Osteoblast (primary cell): Measurements from ENCODE around the gene CAAP1. TPM values are rescaled to one million over a fixed set of nuclear protein-coding genes. Genes with fewer than 3 reads are reported as not detected.

Experiments
- DNase-seq: peaks from one replicate; pipeline ENCODE4 v3.0.0; 2011; ENCODE audit warnings: low spot score, mixed read lengths; ENCODE audit not compliant: insufficient read length; ENCODE audit errors: missing footprints
- H2AFZ ChIP-seq: 2 replicates; pipeline ENCODE4 v1.6.0; 2011; ENCODE audit warnings: mild to moderate bottlenecking, low read length
- H3K27ac ChIP-seq: 2 replicates; pipeline ENCODE4 v1.5.1; 2011; ENCODE audit warnings: mild to moderate bottlenecking, low read depth, low read length, moderate library complexity
- H3K27me3 ChIP-seq: 2 replicates; pipeline ENCODE4 v1.6.0; 2012; ENCODE audit warnings: mild to moderate bottlenecking, control low read depth, inconsistent platforms, low read length, moderate library complexity; ENCODE audit not compliant: insufficient read depth
- H3K36me3 ChIP-seq: 2 replicates; pipeline ENCODE4 v1.5.1; 2011; ENCODE audit warnings: mild to moderate bottlenecking, low read length, control low read depth, moderate library complexity; ENCODE audit not compliant: insufficient read depth
- H3K4me1 ChIP-seq: 2 replicates; pipeline ENCODE4 v1.5.1; 2011; ENCODE audit warnings: mild to moderate bottlenecking, low read length, control low read depth, moderate library complexity; ENCODE audit not compliant: insufficient read depth
- H3K4me2 ChIP-seq: 2 replicates; pipeline ENCODE4 v1.6.0; 2011; ENCODE audit warnings: mild to moderate bottlenecking, low read length; ENCODE audit not compliant: insufficient read depth
- H3K4me3 ChIP-seq: fragments of 200-600 bp; sonication (generic); 3 replicates; pipeline ENCODE4 v1.5.1; 2012; ENCODE audit warnings: mild to moderate bottlenecking, low read length, inconsistent platforms; ENCODE audit not compliant: insufficient read depth
- H3K79me2 ChIP-seq: 2 replicates; pipeline ENCODE4 v1.6.0; 2012; ENCODE audit warnings: mild to moderate bottlenecking, low read length, control low read depth, inconsistent platforms; ENCODE audit not compliant: insufficient read depth
- H3K9me3 ChIP-seq: 2 replicates; pipeline ENCODE4 v1.5.1; 2011; ENCODE audit warnings: low read depth, low read length, control low read depth
- H4K20me1 ChIP-seq: 2 replicates; pipeline ENCODE4 v1.6.0; 2012; ENCODE audit warnings: mild to moderate bottlenecking, low read length, control low read depth; ENCODE audit not compliant: insufficient read depth
- total RNA-seq: library from RNA; depleted of rRNA; stranded (reverse); fragments of >200 nt; gene quantifications from 2 replicates; pipeline ENCODE4 v1.2.3, GENCODE V29; 2012
- TF ChIP-seq, protein P1 (sequence below): IDR thresholded peaks from 2 replicates; pipeline ENCODE4 v1.5.1; 2011; ENCODE audit warnings: mild to moderate bottlenecking, low read depth, low read length, moderate library complexity; ENCODE audit errors: extremely low read depth

CAAP1 gene
- total RNA-seq, 1 donor = 13.8 TPM

DNA sequence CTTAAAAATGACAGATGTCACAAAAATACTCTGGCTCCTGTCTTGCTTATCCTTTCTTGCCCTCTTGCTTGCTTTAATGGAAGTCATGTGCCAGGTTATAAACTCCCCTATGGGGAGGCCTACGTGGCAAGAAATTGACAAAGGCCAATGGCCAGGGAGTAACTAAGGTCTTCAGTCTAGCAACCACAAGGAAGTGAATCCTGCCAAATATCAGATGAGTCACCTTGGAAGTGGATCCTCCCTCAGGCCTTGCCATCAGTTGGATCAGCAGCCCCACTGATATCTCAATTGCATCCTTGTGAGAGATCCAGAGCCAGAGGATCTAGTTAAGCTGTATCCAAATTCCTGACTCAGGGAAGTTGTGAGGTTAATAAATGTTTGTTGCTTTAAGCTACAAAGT is 82.8 kb downstream of the CAAP1 start:
- H3K4me1 ChIP-seq = no peaks in the 10 kb centered on the region
- no peaks in the 10 kb centered on the region for H4K20me1 ChIP-seq
- peak; percentile 18 for DNase-seq
- no peaks in the 10 kb centered on the region for H3K36me3 ChIP-seq
- no peaks in the 10 kb centered on the region for H3K27me3 ChIP-seq
- no peaks in the 10 kb centered on the region for H3K79me2 ChIP-seq
- H3K9me3 ChIP-seq = no peaks in the 10 kb centered on the region
- peak overlapping the region; percentile 7 for H2AFZ ChIP-seq
- TF ChIP-seq, protein P1, sequence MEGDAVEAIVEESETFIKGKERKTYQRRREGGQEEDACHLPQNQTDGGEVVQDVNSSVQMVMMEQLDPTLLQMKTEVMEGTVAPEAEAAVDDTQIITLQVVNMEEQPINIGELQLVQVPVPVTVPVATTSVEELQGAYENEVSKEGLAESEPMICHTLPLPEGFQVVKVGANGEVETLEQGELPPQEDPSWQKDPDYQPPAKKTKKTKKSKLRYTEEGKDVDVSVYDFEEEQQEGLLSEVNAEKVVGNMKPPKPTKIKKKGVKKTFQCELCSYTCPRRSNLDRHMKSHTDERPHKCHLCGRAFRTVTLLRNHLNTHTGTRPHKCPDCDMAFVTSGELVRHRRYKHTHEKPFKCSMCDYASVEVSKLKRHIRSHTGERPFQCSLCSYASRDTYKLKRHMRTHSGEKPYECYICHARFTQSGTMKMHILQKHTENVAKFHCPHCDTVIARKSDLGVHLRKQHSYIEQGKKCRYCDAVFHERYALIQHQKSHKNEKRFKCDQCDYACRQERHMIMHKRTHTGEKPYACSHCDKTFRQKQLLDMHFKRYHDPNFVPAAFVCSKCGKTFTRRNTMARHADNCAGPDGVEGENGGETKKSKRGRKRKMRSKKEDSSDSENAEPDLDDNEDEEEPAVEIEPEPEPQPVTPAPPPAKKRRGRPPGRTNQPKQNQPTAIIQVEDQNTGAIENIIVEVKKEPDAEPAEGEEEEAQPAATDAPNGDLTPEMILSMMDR = no peak
- no peak overlapping the region for H3K4me2 ChIP-seq
- H3K27ac ChIP-seq = no peak overlapping the region
- no peak overlapping the region for H3K4me3 ChIP-seq

DNA sequence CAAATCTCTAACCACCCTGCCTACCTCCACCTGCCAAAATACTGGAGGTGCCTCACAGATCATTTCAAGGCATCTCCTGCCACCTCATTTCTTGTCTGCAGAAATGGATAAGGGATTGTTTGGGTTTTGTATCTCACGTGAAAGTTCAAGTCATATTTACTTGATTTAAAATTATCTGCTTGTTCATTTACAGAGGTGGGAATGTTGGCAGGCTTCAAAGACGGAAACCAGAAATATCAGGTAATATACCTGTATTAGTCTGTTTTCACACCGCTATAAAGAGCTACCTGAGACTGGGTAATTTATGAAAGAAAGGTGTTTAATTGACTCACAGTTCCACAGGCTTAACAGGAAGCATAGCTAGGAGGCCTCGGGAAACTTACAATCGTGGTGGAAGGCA is 85.4 kb downstream of the CAAP1 start:
- H3K27me3 ChIP-seq = no peaks in the 10 kb centered on the region
- no peak overlapping the region for H3K4me3 ChIP-seq
- no peak for DNase-seq
- H3K4me2 ChIP-seq = no peak overlapping the region
- H3K4me1 ChIP-seq = no peaks in the 10 kb centered on the region
- no peaks in the 10 kb centered on the region for H3K79me2 ChIP-seq
- TF ChIP-seq, protein P1 = no peak
- no peaks in the 10 kb centered on the region for H3K36me3 ChIP-seq
- H2AFZ ChIP-seq = no peak overlapping the region
- H3K27ac ChIP-seq = no peak overlapping the region
- no peaks in the 10 kb centered on the region for H4K20me1 ChIP-seq
- H3K9me3 ChIP-seq = no peaks in the 10 kb centered on the region

DNA sequence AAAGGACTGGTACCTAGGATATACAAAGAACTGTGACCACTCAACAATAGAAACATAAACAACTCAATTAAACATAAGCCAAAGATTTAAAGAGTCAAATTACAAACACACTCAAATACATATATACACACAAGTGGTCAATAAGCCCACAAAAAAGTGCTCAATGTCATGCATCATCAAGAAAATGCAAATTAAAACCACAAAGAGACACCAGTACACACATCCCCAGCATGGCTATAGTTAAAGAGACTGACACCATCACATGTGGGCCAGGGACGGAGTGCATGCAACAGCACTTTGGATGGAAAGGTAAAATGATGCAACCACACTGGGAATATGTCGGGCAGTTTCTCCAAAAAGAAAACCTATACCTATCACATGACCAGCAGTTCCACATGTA is 89.7 kb downstream of the CAAP1 start:
- H3K4me1 ChIP-seq = no peaks in the 10 kb centered on the region
- no peaks in the 10 kb centered on the region for H3K9me3 ChIP-seq
- H3K36me3 ChIP-seq = no peaks in the 10 kb centered on the region
- no peak overlapping the region for H3K27ac ChIP-seq
- H4K20me1 ChIP-seq = no peaks in the 10 kb centered on the region
- no peaks in the 10 kb centered on the region for H3K79me2 ChIP-seq
- no peak overlapping the region for H2AFZ ChIP-seq
- no peak for DNase-seq
- H3K4me3 ChIP-seq = no peak overlapping the region
- no peak overlapping the region for H3K4me2 ChIP-seq
- TF ChIP-seq, protein P1 = no peak
- no peaks in the 10 kb centered on the region for H3K27me3 ChIP-seq

DNA sequence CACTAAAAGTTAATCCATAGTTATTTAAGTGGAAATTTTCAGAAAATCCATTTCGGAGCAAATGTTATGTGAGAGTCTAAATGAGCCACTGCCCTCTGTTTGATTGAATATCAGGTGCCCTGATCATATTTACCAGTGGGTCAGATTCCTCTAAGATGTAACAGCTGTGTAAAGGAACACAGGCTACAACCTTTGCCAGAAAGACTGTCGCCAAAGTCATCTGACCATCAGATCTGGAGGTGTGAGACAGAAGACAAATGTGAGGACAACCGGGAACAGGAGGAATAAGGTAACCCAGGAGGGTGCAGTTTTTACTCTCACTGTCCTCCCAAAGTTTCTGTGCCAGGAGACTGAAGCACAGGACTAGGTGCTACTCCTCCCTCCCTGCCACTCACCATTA is 90.8 kb downstream of the CAAP1 start:
- TF ChIP-seq, protein P1 = no peak
- no peak overlapping the region for H3K4me2 ChIP-seq
- no peak overlapping the region for H3K27ac ChIP-seq
- no peaks in the 10 kb centered on the region for H3K79me2 ChIP-seq
- H2AFZ ChIP-seq = no peak overlapping the region
- no peak for DNase-seq
- no peaks in the 10 kb centered on the region for H3K27me3 ChIP-seq
- no peaks in the 10 kb centered on the region for H3K9me3 ChIP-seq
- H4K20me1 ChIP-seq = no peaks in the 10 kb centered on the region
- H3K36me3 ChIP-seq = no peaks in the 10 kb centered on the region
- no peak overlapping the region for H3K4me3 ChIP-seq
- H3K4me1 ChIP-seq = no peaks in the 10 kb centered on the region
